ENCODE measurements around the gene RFPL4A. TPM values are rescaled to one million over a fixed set of nuclear protein-coding genes. Genes with fewer than 3 reads are reported as not detected.
"Not testable (repeated sequence)": the region's sequence is repeated elsewhere in the genome, so short reads cannot be mapped to it uniquely, and the experiment has no call there.

The RFPL4A gene
- total RNA-seq (2014; rRNA removed) = not detected in 2 replicates
- polyA plus RNA-seq (2012) = not detected

DNA sequence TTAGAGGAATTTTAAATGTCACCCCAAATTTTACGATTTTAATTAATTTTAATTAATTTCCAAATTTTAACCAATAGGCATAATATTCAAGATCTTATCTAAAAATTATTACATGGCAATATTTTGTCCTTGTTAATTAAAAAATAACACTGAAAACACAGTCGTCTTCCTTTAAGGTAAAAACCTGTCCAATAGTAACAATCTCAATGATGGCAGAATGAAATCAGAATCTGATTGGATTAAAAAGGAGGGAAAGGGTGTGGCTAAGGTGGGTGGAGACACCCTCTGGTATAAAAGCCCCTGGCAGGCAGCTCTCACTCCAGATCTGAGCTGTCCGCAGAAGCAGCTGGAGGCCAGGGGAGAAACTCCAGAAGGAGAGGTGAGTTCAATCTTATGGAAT is at the start of gene RFPL4A:
Gene RFPL4A (plus strand): TSS at position 301 of the 400 bp plus-strand sequence. CDS start 2,704 bp downstream, outside the sequence.
- DNase-seq (ENCODE audit: low read depth) = not testable (repeated sequence)

DNA sequence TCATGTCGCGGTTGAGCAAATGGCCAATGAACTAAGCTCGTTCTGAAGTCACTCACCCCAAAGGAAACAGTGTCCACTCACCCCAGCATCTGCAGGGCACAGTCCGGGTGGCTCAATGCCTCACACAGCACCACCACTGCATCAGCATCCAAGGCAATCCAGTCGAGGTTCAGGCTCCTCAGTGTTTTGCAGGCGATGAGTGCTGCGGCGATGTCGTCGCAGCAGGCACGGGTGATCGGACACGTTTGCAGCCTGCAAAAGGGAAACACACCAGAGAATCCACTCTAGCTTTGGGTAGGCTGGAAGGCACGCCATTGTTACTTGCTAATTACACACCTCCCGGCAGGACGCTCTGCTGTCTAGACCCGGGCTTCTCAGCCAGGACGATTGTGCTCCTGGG is 47.2 kb upstream of the RFPL4A start:
- DNase-seq (ENCODE audit: low read depth) = no peak

- DNase-seq (ENCODE audit: low read depth) = no peak
Measured at GRCh38 chr19:55712804-55713631, 45.9 kb upstream of the RFPL4A start.

GRCh38 chr19:55716531-55716930 is 42.4 kb upstream of the RFPL4A start:
- DNase-seq (ENCODE audit: low read depth) = no peak

GRCh38 chr19:55717251-55717650 is 41.6 kb upstream of the RFPL4A start:
- no peak for DNase-seq (ENCODE audit: low read depth)

DNA sequence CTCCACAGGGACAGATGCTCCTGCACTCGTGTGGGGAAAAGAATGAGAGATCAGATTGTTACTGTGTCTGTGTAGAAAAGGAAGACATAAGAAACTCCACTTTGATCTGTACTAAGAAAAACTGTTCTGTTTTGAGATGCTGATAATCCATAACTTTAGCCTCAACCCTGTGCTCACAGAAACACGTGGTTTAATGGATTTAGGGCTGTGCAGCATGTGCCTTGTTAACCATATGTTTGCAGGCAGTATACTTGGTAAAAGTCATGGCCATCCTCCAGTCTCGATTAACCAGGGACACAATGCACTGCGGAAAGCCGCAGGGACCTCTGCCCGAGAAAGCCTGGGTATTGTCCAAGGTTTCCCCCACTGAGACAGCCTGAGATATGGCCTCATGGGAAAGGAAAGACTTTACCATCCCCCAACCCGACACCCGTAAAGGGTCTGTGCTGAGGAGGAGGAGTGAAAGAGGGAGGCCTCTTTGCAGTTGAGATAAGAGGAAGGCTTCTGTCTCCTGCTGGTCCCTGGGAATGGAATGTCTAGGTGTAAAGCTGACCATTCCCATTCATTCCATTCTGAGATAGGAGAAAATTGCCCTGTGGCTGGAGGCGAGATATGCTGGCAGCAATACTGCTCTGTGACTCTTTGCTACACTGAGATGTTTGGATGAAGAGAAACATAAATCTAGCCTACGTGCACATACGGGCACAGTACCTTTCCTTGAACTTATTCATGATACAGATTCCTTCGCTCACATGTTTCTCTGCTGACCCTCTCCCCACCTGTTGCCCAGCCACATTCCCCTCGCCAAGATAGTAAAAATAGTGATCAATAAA is 40.8 kb upstream of the RFPL4A start:
- not testable (repeated sequence) for DNase-seq (ENCODE audit: low read depth)

DNA sequence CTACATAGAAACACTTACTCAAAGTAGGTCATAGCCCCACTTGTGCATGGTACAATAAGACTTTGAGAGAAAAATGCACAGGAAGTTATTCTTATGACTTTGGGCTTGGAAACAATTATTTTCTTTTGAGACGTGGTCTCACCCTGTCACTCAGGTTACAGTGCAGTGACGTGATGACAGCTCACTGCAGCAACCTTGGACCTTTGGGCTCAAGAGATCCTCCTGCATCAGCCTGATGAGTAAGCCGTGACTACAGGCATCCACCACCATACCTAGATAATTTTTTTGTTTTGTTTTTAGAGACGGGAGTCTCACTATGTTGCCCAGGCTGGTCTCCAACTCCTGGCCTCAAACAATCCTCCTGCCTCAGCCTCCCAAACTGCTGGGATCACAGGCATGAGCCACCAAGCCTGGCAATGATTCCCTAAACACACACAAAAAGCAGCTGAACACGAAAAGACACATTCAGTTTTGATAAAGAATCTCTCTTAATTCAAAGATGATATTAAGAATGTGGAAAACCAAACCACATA is 38.6 kb upstream of the RFPL4A start:
- no peak for DNase-seq (ENCODE audit: low read depth)

- DNase-seq (ENCODE audit: low read depth) = no peak
Measured at GRCh38 chr19:55720801-55721200, 38.1 kb upstream of the RFPL4A start.

DNA sequence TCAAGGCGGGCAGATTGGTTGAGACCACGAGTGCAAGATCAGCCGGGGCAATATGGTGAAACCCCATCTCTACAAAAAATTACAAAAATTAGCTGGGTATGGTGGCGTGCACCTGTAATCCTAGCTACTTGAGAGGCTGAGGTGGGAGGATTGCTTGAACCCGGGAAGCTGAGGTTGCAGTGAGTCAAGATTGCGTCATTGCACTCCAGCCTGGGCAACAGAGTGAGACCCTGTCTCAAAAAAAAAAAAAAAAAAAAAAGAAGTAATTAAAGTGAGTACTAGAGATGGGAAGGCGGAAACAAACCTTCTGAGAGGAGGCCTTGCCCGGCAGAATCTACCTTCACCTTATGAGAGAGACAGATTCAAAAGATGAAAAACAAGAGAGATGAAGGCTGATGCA is 35.4 kb upstream of the RFPL4A start:
- DNase-seq (ENCODE audit: low read depth) = no peak

DNA sequence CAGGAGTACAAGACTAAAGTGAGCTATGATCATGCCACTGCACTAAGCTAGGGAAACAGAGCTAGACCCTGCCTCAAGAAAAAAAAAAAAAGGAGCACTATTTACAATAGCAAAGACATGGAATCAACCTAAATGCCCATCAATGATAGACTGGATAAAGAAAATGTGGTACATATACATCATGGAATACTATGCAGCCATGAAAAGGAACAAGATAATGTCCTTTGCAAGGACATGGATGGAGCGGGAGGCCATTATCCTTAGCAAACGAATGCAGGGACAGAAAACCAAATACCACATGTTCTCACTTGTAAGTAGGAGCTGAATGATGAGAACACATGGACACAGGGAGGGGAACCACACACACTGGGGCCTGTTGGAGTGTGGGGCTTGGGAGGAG is 28.5 kb upstream of the RFPL4A start:
- not testable (repeated sequence) for DNase-seq (ENCODE audit: low read depth)

DNA sequence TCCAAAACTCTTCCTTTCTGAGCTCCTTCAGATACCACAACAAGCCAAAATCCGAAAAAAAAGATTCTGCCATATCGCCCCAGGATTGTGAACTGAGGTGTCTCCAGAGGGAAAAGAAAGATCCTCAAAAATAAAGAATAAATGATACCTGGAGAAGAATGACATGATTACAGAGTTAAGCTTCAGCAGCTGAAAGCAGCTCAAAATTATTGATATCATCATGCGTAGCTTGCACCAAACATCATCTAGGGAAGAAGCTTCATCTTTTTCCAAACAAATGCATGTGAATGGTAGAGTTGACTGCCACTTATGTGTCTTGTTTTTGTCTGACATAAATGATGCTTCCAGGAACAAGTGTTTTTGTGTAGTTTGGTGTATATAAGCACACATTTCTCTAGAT is 20.6 kb upstream of the RFPL4A start, which contains the start of gene NLRP9:
Gene NLRP9 (minus strand): TSS at position 101 of the 400 bp plus-strand sequence. CDS start 28 bp downstream, at position 73.
- DNase-seq (ENCODE audit: low read depth) = no peak

DNA sequence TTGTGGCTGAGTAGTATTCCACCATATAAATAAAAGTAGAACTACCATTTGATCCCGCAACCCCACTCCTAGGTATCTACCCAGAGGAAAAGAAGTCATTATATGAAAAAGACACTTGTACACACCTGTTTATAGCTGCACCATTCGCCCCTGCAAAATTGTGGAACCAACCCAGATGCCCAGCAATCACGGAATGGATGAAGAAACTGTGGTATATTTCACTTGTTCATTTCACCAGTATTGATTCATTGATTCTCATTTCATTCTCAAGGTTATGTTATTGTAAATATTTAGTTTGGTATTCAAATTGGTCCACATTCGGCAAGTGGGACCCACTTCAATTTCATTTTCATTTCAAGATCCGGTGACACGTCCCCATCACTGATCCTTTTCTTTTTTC is 8.2 kb upstream of the RFPL4A start:
- DNase-seq (ENCODE audit: low read depth) = no peak

DNA sequence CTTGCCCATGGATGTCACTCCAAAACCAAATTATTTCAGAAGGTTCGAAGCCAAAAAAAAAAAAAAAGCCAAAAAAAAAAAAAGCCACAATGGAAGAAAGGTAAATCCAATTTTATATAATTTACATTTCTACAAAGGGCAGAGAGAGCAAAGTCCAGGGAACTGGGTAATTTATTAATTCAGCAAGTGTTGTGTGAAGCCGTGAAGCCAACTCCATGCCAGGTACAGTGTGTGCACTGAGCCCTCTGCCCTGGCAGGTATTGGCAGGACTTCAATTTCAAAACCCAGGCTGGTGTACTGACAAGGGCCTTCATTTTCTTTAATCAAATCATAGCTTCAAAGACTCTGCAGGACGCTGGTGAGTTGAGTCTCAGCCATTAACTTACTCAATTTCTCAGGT is 5.5 kb upstream of the RFPL4A start:
- no peak for DNase-seq (ENCODE audit: low read depth)

- DNase-seq (ENCODE audit: low read depth) = not testable (repeated sequence)
Measured at GRCh38 chr19:55756808-55757207, 2.1 kb upstream of the RFPL4A start.

- peak; percentile 29 for DNase-seq (ENCODE audit: low read depth)
Measured at GRCh38 chr19:55766466-55766865, 7.6 kb downstream of the RFPL4A start.

DNA sequence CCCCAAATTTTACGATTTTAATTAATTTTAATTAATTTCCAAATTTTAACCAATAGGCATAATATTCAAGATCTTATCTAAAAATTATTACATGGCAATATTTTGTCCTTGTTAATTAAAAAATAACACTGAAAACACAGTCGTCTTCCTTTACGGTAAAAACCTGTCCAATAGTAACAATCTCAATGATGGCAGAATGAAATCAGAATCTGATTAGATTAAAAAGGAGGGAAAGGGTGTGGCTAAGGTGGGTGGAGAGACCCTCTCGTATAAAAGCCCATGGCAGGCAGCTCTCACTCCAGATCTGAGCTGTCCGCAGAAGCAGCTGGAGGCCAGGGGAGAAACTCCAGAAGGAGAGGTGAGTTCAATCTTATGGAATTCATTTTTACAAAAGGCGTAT is 9.9 kb downstream of the RFPL4A start, which contains the start of gene RFPL4AL1:
Gene RFPL4AL1 (plus strand): TSS at position 301 of the 400 bp plus-strand sequence. CDS start 2,687 bp downstream, outside the sequence.
- DNase-seq (ENCODE audit: low read depth) = not testable (repeated sequence)

DNA sequence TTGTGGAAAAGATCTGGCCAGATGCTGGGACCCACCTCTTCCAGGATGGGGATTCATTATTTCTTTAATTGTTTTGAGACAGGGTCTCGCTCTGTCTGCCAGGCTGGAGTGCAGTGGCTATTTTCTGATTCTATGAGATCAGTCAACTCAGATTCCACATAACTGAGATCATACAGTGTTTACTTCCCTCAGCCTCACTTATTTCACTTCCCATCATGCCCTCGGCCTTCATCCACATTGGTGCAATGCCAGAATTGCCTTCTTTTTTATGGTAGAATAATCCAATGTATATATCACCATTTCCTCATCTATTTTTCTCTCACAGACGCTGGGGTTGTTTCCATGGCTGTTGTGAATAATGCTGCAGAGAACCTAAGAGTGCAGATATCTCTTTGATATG is 10.7 kb downstream of the RFPL4A start:
- not testable (repeated sequence) for DNase-seq (ENCODE audit: low read depth)

- no peak for DNase-seq (ENCODE audit: low read depth)
Measured at GRCh38 chr19:55777528-55777927, 18.6 kb downstream of the RFPL4A start.

- DNase-seq (ENCODE audit: low read depth) = no peak
Measured at GRCh38 chr19:55778331-55778730, 19.4 kb downstream of the RFPL4A start.

- no peak for DNase-seq (ENCODE audit: low read depth)
Measured at GRCh38 chr19:55781112-55781511, 22.2 kb downstream of the RFPL4A start.

DNA sequence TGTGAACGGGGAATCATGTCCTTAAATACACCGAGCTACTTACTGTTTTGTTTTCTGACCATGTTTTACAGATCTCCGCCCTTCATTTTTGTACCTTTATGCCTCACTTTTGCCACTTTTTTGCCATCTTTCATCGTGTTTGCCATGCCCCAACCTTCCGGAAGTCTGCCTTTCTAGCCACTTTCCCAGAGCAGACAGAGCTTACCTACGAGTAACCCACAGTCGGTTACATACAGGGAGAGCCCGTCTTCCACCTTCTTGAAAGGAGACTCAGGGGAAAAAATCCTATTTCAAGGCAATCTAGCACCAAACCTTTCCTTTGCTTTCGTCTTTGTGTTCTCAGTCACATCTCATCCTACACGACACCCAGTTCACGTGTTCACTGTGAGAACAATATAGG is 36.1 kb downstream of the RFPL4A start:
- no peak for DNase-seq (ENCODE audit: low read depth)

GRCh38 chr19:55801416-55801815 is 42.5 kb downstream of the RFPL4A start:
- DNase-seq (ENCODE audit: low read depth) = no peak
